HUES48 (cell line): ENCODE results near the gene MED25.

ENCODE experiments used
- H3K27ac ChIP-seq: one replicate; pipeline ENCODE4 v1.7.0; 2013; ENCODE audit warnings: low read depth, low read length, inconsistent platforms
- H3K27me3 ChIP-seq: 2 replicates; pipeline ENCODE4 v1.6.1; 2013; ENCODE audit warnings: mild to moderate bottlenecking, low read length; ENCODE audit not compliant: control insufficient read depth, insufficient read depth
- H3K36me3 ChIP-seq: 2 replicates; pipeline ENCODE4 v1.6.1; 2013; ENCODE audit warnings: low read length; ENCODE audit not compliant: control insufficient read depth, insufficient read depth
- H3K4me1 ChIP-seq: 2 replicates; pipeline ENCODE4 v1.6.1; 2013; ENCODE audit warnings: mild to moderate bottlenecking, low read length; ENCODE audit not compliant: control insufficient read depth, insufficient read depth
- H3K4me3 ChIP-seq: 2 replicates; pipeline ENCODE4 v1.5.1; 2013; ENCODE audit warnings: mild to moderate bottlenecking, low read depth, low read length
- H3K9ac ChIP-seq: 2 replicates; pipeline ENCODE4 v1.6.1; 2013; ENCODE audit warnings: mild to moderate bottlenecking, low read depth, low read length, moderate library complexity
- H3K9me3 ChIP-seq: 2 replicates; pipeline ENCODE4 v1.6.1; 2013; ENCODE audit warnings: low read length; ENCODE audit not compliant: control insufficient read depth, insufficient read depth

The MED25 gene

GRCh38 chr19:49844138-49845095 lies 26.3 kb downstream of the MED25 start:
- no peak overlapping the region for H3K9ac ChIP-seq
- no peak overlapping the region for H3K4me3 ChIP-seq
- H3K9me3 ChIP-seq = no peaks in the 10 kb centered on the region
- H3K27ac ChIP-seq = no peak overlapping the region
- no peaks in the 10 kb centered on the region for H3K4me1 ChIP-seq
- H3K36me3 ChIP-seq = peaks cover 10% of the 10 kb centered on the region
- H3K27me3 ChIP-seq = no peaks in the 10 kb centered on the region

- H3K9ac ChIP-seq = no peak overlapping the region
- no peaks in the 10 kb centered on the region for H3K9me3 ChIP-seq
- no peaks in the 10 kb centered on the region for H3K36me3 ChIP-seq
- H3K4me1 ChIP-seq = peaks cover 5% of the 10 kb centered on the region; the same call in 1 of the 2 replicates
- H3K4me3 ChIP-seq = no peak overlapping the region
- H3K27ac ChIP-seq = no peak overlapping the region
- no peaks in the 10 kb centered on the region for H3K27me3 ChIP-seq
These were observed 27.3 kb downstream of the MED25 start for GRCh38 chr19:49845414-49845813.

GRCh38 chr19:49846408-49846807 lies 28.3 kb downstream of the MED25 start:
- Histone ChIP-seq H3K9ac (no peak overlapping the region), H3K27ac (no peak overlapping the region), H3K9me3 (no peaks in the 10 kb centered on the region), H3K36me3 (no peaks in the 10 kb centered on the region), H3K27me3 (no peaks in the 10 kb centered on the region), H3K4me3 (no peak overlapping the region), H3K4me1 (peaks cover 5% of the 10 kb centered on the region; the same call in 1 of the 2 replicates)

GRCh38 chr19:49847731-49848696 lies 29.9 kb downstream of the MED25 start:
- H3K36me3 ChIP-seq = peaks cover 10% of the 10 kb centered on the region; the same call in 1 of the 2 replicates
- H3K9ac ChIP-seq = no peak overlapping the region
- H3K4me3 ChIP-seq = no peak overlapping the region
- H3K27me3 ChIP-seq = no peaks in the 10 kb centered on the region
- no peaks in the 10 kb centered on the region for H3K9me3 ChIP-seq
- H3K27ac ChIP-seq = no peak overlapping the region
- peaks cover 16% of the 10 kb centered on the region for H3K4me1 ChIP-seq

- Histone ChIP-seq H3K4me3 (no peak overlapping the region), H3K27me3 (no peaks in the 10 kb centered on the region), H3K36me3 (peaks cover 15% of the 10 kb centered on the region), H3K4me1 (peaks cover 16% of the 10 kb centered on the region), H3K9me3 (no peaks in the 10 kb centered on the region), H3K27ac (no peak overlapping the region), H3K9ac (no peak overlapping the region)
These were observed 30.8 kb downstream of the MED25 start for GRCh38 chr19:49848938-49849337.

- Histone ChIP-seq H3K36me3 (peaks cover 20% of the 10 kb centered on the region), H3K4me3 (peak overlapping the region; percentile 96), H3K9me3 (no peaks in the 10 kb centered on the region), H3K27ac (no peak overlapping the region), H3K27me3 (no peaks in the 10 kb centered on the region), H3K4me1 (peaks cover 16% of the 10 kb centered on the region), H3K9ac (no peak overlapping the region)
These were observed 31.5 kb downstream of the MED25 start for GRCh38 chr19:49849433-49850220.

- Histone ChIP-seq H3K36me3 (peaks cover 25% of the 10 kb centered on the region), H3K4me3 (peak overlapping the region; percentile 96), H3K9me3 (no peaks in the 10 kb centered on the region), H3K27me3 (no peaks in the 10 kb centered on the region), H3K4me1 (peaks cover 16% of the 10 kb centered on the region), H3K27ac (no peak overlapping the region), H3K9ac (no peak overlapping the region)
These were observed 32.1 kb downstream of the MED25 start for GRCh38 chr19:49850221-49850486.

GRCh38 chr19:49850487-49851342 lies 32.6 kb downstream of the MED25 start, which contains the start of gene PTOV1:
PTOV1 (plus strand) TSS chr19:49851159.
- H3K4me1 ChIP-seq = peaks cover 16% of the 10 kb centered on the region
- peak within 1 kb of the TSS; percentile 87 for H3K9ac ChIP-seq
- H3K27ac ChIP-seq = peak within 1 kb of the TSS; percentile 97
- peak within 1 kb of the TSS; percentile 96 for H3K4me3 ChIP-seq
- no peaks in the 10 kb centered on the region for H3K9me3 ChIP-seq
- no peaks in the 10 kb centered on the region for H3K27me3 ChIP-seq
- H3K36me3 ChIP-seq = peaks cover 30% of the 10 kb centered on the region

- Histone ChIP-seq H3K4me1 (peaks cover 16% of the 10 kb centered on the region), H3K9me3 (no peaks in the 10 kb centered on the region), H3K4me3 (peak overlapping the region; percentile 96), H3K27me3 (no peaks in the 10 kb centered on the region), H3K27ac (peak overlapping the region; percentile 97), H3K9ac (peak overlapping the region; percentile 87; the same call in 1 of the 2 replicates), H3K36me3 (peaks cover 40% of the 10 kb centered on the region)
These were observed 33.6 kb downstream of the MED25 start for GRCh38 chr19:49851456-49852259.
